GM18873 (cell line): ENCODE data around the gene NKD1.

ENCODE experiments used
- ATAC-seq: cut with Tn5 transposase; IDR thresholded peaks from one replicate; pipeline ENCODE4 v1.9.1; 2021; ENCODE audit warnings: mild to moderate bottlenecking, moderate library complexity, moderate number of reproducible peaks; ENCODE audit not compliant: unreplicated experiment, low FRiP score

Gene NKD1

DNA sequence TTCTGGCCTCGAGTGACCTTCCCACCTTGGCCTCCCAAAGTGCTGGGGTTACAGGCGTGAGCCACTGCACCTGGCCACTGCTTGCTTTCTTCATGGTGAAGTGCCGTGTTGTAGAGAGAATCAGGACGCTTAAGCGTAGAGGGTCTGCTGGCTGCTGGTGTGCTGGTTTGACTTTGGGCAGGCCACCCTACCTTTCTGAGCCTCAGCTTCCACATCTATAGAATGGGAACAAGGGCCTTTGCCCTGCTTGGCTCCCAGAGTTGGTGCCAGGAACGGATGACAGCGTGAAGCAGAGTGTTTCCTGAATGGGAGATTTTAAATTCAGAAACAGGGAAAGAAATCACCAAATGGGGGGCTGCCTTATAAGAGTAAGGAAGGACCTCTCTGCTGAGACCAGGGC lies 60.9 kb downstream of the NKD1 start:
- no peak for ATAC-seq

DNA sequence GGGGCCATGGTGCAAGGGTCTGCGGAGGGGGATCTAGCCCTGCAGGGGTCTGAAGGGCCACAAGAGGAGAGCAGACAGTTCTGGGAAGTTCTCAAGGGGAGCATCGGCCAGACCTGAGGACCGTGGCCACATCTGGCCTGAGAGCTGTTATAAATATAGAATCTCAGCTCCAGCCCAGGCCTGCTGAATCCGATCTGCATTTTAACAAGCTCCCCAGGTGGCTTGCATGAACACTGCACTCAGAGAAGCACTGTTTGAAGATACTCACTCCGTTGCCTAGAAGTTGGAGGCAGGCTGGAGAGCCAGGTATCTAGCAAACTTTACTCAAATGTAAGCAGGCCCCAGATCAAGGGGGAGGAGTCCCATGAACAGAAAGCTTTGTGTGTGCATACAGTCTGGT lies 61.3 kb downstream of the NKD1 start:
- ATAC-seq: no peak

DNA sequence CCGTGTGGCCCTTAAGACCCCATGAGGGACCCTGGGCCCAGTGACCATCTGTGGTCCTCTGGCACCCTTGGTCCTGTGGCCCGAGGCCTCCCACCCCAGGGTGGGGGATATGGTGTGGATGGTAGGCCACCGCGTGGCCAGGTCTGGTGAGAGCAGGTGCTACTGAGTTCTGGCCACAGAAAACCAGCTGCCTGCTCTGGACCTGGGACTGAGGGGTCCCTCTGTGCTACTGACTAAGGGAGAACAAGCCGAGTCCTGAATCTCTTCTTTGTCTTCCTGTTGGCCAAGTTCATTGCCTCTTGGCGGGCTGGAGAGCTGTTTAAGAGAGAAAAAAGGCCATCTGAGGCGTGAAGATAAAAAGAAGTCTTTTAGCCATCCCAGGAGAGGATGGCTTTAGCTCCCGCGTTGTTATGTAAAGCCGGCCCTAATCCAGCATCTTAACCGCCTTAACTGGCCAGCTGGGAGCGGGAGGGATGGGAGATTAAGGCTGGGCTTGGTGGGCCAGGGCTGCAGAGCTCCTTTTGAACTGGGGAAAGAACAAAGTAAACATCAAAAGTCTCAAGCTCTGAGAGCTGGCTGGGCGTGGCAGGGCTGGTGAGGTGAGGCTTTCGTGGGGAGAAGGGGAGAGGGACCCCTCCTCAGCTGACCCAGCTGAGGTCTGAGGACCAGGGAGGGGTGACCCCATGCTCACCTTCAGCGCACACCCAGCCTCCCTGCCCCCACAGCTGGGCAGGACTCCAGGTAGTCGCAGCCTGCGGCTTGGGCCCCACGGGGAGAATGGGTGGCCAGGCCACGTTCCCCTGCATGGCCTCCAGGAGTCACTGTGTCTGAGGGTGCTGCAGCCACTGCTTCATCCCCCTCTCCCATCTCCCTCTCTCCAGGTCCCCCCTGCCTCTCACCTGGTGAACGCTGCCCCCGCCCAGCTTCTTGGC lies 62.4 kb downstream of the NKD1 start:
- ATAC-seq: no peak

DNA sequence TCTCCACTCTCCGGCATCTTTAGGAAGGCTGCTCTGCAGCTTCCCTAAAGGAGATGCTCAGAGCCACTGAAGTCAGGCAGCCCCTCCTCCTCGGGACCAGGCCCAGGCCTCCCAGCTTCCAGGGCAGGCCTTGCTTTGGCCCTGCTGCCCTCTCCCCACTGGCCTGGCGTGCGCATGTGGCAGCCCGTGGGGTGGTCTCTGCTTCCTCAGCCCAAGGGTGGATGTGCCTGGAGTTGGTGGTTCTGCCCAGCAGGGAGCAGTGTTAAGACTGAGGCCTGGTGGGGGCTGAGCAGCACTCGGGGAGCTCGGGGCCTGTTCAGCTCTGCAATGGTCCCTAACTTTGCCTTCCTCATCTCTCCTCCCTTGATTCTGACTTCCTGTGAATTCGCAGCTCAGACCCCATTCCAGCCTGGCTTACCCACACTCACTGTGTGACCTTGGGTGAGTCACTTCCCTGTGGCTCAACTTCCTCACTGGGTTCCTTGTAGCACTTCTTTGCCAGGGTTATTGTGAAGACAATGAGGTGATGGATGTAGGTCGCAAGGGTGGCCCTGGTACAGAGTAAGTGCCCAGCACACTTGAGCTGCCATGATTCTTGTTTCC lies 63.2 kb downstream of the NKD1 start:
- ATAC-seq: no peak

DNA sequence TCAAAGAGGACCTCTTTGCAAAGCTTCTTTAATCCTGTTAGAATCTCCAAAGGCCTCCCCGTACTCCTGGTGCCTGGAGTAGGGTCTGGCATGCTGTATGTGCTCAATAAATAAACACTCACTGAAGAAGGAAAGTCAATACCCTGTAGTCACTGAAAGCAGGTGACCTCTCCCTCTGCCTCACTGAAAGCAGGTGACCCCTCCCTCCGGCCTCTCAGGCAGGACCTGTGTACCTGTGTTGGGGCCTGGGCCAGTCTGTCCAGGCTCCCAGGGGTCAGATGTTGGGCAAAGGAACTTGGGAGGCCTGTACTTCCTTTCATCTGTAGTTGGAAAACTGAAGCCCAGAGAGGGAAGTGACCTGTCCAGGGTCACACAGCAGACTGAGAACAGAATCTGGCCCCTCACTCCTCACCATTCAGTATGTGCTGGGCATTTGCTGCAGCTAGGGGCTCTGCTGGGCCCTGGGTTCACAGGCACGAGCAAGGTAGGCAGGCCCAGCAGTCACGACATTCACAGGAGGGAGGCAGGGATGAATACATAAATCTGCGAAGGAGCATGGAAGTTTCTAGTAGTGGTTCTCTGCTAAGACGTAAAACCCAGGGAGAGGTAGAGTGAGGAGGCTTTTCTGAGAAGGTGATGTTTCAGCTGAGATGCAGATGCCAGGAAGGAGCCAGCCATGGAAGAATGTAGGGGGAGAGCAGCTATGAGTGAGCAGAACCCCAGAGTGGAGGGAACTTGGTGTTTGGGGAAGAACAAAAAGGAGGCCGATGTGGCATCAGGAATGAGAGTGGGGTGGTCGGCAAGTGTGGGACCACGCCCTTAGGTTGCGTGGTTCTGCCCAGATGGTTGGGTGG lies 64.0 kb downstream of the NKD1 start:
- no peak for ATAC-seq

DNA sequence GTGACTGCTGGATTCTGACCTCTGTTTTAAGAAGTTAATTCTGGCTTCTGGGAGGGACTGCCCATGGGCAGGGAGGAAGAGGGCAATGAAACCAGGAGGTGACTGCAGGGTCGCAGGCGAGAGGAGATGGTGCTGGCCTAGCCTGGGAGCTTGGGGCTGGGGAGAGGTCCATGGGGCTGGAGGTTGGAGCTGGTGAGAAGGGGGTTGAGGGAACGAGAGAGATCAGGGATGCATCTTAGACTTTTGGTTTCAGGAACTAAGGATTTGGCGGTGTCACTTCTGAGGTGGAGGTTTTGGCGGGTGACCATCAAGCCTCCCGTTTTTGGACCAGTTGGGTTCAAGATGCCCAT lies 64.6 kb downstream of the NKD1 start:
- ATAC-seq: no peak

DNA sequence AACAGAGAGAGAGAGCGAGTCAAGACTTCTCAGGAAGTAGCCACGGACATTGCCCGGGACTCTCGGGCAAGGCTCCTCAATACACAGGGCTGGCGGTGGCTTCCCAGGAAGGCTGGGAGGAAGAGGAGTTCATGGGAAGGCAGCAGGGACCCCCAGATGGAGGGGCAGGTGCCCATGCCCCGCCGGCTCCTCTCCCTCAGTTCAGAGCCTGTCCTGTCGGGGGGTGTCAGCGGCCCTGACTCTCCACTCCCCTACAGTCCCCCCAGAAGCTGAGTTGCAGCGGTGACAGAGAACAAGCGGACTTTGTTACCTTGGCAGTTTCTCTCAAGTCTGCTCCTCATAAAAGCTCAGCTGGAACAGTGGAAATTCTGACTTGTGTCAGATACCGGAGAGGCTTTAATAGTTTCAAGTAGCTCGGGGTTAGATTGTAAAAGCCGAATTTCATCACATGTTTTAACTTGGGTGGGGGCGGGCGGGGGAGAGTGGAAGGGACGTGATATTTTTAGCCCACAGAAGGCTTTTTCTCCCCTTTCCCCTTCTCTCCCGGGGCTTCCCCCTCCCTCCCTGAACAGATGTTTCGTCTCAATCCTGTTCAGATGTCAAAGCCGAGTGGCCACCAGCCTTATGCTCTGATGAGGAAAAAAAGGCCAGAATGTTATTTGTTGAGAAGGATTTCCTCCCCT lies 65.2 kb downstream of the NKD1 start:
- no peak for ATAC-seq

DNA sequence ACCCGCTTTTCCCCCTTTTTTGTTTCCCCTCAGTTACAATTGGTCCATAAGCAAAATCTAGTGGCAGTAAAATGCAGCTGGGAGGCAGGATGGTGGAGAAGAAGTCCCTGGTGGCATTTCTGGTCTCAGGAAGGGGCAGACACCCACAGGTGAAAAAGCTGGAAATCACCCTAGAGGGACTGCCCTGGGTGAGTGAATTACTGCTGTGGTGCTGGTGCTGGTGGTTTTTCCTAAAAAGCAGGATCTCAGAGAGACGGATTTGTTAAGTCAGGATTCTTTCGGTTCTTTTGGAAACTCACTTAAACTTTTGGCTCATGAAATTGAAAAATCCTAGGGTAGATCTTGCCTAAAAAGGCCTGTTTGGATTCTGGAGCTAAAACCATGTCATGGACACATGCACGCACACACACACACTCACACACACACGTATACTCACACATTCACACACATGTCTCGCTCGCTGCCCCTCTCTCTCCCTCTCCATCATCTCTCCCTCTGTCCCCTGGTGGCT lies 65.8 kb downstream of the NKD1 start:
- ATAC-seq: no peak

DNA sequence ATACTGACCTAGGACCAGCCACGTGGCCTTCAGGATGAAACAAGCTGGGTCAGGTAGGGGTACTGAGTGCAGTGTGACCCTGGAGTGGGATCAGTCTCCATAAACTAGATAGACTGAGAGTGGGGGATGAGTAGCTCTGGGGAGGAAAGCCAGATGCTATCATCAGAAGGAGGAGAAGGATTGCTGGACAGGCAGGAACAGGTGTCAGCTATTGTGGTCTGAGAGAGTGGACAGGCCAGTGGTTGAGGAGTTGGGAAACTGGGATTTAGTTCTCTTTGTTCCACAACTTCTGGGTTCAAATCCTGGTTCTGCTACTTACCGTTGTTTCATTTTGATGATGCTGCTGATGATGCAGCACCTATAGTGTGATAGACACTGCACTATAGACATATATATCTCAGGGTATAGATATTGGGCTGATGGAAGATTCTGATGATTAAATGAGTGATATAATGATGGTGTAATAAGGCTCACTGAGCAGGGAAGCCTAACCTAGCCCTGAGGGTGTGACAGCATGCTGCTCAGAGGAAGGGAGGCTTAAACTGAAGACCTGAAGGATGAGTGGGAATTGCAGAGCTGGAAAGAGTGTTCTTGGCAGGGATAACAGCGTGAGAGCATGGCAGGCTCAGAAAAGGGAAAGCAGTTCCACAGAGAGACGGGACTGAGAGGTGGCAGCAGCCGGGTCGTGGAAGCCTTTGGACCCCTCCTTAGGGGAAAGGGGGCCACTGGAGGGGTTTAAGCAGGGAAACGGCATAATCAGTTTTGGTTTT lies 66.9 kb downstream of the NKD1 start:
- ATAC-seq: no peak

DNA sequence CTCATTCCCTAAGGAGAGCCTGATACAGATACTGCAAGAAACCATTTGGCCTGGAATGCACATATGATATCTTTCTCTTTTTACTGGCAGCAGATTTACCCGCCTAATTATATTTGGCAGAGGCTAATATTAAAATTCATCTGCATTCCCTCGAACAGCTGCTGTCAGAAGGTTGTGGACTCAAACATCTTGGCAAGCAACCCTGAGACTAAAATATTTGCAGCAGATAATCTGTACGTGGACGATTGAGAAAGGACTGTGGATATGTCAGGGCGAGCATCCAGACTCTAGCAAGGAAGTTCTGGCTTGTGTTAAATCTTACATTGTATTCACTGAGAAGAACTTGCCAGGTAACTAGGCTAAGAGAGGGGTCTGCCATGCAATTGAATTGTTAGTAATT lies 67.7 kb downstream of the NKD1 start:
- no peak for ATAC-seq

DNA sequence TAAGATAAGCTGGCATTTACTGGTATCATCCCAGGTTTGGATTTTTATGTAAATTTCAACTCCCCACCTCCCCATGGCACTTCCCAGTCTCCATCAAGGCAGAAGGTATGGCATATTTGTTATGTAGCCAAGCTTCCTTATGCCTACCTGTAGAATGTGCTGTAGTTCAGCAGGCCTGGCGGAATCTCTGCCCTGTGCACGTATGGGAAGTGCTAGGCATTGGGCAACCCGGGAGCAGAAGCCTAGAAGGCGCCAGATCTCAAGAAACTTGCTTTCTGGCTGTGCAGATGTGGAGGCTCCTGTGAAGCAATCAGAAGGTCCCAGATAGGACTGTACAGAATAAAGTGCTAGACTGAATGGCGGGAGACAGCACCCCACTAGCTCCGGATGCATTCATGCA lies 68.2 kb downstream of the NKD1 start:
- ATAC-seq: no peak

DNA sequence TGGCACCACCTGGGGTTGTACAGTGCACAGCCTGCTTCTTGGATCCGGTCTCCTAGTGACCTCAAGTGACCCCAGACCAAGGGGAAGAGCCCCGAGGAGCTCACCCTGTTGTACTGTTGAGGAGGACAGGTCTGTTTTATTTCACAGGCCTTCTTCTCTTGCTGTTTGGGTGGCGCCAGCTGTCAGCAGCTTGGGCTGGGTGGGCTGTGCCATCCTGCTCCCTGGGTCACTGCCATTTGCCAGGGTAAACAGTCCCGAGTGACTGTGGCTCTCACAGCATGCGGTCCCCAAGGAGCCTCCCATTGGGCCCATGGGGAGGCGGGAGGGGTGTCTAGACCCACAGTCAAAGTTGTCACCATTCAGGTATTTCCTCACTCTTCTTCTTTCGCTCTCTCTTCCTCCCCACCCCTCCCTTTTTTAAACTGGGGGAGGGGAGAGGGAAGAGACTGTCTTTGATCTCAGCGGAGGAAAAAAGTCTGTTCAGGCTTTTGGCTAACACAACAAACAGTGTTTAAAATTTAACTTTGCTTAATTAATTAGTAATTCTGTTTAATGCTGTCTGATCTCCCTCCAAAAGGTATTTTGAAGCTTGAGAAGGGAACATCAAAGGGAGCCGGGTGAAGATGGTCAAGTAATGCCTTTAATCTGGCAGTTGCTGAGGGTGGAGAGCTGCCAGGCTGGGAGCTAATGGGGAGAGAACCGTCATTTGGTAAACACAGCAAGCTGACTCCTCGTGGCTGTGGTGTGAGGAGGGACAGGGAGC lies 68.9 kb downstream of the NKD1 start:
- ATAC-seq: no peak

DNA sequence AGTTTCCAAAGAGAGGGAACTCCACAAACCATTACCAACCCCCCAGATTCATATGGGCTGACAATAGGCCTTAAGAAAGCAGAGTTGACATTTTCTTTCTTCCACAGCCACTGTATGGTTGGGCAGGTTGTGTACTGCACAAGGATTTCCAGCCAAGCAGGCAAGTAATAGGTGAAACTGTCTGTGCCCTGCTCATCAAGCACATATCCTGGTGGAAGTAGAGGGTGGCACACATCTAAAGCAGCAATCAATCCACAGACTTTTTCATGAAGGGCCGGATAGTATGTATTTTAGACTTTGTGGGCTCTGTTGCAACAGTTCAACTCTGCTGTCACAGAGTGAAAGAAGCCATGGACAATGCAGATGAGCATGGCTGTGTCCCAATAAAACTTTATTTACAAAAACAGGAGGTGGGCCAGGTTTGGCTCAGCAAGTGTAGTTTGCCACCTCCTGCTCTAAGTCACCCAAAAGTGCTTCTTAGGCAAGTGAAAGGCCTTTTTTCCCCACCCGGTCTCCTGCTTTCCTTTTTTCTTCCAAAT lies 69.5 kb downstream of the NKD1 start:
- no peak for ATAC-seq

DNA sequence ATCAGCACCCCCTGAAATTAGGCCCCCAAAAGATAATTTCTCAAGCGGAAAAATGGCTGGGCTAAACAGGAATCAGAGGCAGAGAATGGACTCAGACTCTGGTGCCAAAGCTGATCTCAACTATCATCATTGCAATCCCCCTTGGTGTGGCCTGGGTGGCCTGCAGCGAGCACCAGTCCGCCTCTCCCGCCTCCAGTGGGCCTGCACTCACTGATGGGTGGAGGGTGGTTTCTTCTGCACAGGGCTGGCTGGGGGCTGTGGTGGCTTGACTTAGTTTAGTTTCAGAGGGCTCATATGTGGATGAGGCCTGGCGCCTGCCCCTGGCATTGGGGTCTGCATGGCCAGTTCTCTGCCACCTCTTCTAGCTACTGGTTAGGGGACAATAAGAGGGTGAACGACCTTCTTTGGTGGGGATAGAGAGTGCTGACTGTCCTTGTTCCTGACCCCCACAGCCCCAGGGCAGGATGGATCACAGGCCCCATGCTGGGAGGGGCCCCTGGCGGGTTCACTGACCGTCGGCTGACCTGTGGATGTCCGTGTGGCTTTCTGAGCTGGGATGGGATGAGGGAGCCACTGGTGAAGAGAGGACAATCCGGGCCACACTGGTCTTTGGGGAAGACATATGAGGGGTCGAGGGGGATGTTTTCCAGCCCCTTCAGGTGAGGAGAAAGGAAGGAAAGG lies 70.2 kb downstream of the NKD1 start:
- ATAC-seq: no peak

DNA sequence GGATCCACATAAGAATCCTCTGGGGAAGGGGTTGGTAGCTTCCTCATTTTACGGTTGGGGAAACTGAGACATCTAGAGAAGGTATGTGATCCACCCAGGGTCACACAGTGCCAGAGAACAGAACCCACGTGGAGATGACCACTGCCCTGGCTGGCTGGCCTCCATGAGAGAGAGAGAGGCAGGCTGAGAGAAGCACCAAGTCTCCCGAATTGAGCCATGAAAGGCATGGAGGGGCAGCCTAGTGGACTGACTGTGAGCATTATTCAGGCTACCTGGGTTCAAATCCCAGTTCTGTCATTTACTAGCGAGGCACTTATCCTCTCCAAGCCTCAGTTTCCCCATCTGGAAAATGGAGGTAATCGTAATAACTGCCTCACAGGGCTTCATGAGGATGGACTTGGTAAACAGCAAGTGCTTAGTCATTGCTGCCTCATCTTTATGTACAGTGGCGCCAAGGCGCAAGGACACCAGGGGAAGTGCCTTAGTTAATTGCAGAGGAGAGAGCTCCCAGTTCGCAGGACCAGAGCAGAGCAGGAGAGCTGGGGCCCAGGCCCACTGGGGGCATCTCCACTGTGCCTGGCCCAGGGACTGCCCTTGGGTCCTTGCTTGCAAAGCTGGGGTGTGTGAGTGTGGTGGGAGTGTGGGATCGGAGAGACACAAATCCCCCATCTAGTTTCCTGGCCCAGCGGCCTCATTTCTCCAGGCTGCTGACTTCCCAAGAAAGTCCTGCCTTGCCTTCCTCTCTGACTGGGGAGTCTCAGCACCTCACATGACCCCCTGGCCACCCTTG lies 71.7 kb downstream of the NKD1 start:
- no peak for ATAC-seq

DNA sequence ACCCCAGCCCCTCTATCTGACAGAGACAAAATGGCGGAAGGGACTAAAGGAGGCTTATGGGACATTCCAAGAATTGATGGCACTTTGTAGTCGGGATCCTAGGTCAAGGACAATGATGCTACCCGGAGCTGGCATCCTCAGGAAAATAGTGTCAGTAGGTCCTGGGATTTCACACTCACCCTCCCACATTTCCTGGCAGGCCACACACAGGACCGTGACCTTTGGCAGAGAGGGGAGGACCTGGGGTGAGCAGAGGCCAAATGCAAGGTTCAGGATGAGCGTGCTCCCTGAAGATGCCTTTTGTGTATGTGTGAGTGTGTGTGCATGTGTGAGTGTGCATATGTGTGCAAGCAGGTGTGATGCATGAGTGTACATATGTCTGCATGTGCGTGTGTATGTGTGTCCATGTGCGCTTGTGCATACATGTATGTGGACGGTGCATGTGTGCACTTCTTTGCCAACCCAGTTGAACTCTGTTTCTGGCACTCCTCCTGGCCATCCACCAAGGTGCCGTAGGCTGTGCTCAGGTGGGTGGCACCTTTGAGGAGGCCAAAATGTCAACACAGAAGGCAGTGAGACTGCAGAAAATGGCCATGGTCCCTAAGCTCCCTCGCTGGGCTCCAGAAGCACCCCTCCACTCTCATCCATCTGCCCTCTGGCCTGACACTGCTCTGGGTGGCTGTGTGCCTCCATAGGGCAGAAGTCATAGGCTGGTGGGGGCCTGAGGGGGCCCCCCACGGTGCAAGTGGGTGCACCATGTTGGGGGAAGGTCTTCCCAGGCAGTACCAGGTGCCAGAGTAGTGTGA lies 72.7 kb downstream of the NKD1 start:
- no peak for ATAC-seq

DNA sequence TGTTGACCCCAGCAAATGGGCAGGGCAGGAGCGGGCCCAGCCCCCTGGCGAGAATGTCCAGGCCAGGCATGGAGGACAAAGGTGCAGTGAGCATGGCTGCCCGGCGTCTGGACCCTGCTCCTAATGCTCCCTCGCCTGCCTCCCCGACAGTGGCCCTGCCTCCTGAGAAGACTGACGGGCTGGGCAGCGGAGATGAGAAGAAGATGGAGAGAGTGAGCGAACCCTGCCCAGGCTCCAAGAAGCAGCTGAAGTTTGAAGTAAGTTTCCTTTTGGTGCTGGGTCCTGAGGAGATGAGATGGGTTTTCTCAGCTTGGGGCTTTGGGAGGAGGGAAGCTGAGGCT lies 73.2 kb downstream of the NKD1 start:
- ATAC-seq: no peak
